ENCODE measurements around the gene MTURN.

The MTURN gene

GRCh38 chr7:30163231-30163894, 28.6 kb downstream of the MTURN start:
- no peak for DNase-seq

- DNase-seq, result no peak
These were observed 29.8 kb downstream of the MTURN start for GRCh38 chr7:30164567-30164966.

DNA sequence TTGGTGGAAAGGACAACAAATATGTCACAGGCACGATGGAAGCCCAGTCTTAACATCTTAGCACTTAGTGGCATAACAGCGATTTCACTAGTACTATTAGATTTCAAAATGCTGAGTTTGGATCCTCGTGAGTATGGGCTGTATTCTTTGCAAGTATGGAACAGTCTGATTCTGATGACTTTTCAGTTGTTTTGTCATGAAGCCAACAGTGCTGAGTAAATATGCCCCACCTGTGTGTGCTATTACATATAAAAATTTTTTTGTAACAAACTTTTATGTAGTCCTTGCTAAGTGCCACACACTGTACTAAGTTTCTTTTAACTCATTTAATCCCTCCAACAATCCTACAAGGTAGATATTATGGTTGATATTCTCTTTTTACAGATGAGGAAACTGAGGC, 30.8 kb downstream of the MTURN start:
- DNase-seq, result no peak

DNA sequence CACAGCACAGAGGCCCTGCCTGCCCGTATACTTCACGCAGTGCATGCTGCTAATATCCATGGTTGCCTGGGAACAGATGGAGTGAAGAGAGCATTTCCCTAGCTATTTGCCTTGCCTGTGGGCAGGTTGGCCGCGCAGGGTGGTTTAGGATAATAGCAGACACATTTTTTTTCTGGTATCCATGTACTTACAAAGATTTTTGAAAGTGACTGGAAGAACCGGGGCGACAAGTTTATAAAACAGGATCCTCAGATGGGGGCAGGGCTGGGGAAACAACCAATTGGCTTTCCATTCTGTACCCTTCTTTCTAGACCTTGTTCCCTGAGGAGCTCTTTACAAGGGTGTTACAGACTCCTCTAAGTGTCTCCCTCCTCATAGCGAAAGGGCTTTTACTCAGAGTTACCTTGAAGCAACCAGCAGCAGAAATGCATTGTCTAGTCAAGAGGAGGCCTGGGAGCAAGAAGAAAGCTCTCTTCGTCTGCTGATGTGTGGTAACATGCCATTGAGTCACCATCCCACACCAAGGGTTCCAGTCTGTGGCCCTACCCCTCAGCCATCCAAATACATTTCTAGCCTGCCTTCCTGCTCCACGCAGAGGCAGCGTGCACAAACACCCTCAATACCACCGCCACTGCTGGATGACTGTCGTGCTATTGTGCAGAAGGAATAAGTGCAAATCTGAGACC, 31.5 kb downstream of the MTURN start:
- DNase-seq, result no peak

GRCh38 chr7:30166841-30167235, 32.1 kb downstream of the MTURN start:
- DNase-seq, result no peak

DNA sequence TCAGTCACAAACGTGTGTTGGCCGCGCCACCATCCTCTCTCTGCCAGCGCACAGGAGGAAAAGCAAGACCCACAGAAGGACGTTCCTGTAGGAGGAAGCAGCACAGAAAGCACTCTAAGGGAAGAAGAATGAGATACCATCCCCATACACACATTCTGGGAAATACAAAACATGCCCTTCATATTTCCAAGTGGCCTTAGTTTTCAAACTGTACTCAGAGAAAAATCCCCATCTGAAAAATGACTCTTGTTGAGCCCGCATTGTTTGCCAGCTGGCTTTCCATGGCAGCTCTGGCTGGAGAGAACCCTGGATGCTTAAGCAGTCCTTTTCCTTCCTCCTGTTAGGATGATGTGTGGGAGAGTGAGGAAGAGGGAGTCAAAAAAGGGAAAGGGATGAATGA, 33.1 kb downstream of the MTURN start:
- DNase-seq, result no peak

DNA sequence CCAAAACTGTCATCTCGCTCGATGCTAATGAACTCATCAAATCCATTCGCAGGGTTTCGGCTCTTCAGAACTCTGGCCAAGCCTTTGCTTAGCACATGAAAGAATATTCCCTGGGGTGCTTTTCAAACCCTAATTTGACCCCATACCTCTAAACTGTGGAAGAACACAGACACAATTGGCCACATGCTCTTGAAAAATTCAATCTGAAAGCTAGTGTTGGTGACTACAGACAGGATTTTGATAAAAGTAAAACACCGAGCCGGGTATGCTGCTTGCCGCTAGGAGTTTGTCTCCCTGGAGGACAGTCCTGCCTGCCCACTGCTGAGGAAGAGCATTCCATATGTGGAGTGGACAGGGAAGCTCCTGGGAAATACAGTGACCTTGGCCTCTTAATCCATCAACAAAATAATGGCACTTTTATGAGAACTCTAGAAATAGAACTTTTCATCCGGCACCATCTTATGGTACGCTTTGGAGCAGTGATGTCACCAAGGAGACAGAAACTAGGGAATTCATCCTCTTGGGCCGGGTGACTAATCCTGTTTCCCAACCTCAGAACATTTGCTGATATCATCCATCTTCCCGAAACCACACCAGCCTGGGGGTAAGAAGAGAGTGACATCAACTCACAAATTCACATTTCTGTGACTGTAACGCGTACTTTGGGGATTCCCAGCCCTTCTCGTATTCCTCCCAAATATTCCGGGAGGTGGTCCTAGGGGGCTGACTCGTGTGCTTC, 34.2 kb downstream of the MTURN start:
- no peak for DNase-seq

DNA sequence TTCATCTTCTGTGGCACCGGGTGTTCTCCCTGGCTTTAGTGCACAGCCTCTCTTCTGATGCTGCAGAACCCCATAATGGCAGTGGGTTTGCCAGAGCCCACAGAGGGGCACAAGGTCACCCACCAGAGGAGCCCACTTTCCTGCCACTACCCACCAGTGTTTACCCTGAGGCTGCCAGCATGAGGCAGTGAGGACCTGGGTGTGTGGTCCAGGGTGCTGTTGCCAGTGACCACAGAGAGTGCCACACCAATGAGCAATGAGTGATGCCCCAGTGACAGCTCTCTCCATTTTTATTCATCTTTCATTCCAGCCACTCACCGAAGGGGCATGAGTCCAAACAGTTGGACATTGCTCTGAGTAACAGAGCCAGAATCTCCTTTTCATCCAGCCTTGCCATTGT, 34.8 kb downstream of the MTURN start:
- DNase-seq, result no peak

DNA sequence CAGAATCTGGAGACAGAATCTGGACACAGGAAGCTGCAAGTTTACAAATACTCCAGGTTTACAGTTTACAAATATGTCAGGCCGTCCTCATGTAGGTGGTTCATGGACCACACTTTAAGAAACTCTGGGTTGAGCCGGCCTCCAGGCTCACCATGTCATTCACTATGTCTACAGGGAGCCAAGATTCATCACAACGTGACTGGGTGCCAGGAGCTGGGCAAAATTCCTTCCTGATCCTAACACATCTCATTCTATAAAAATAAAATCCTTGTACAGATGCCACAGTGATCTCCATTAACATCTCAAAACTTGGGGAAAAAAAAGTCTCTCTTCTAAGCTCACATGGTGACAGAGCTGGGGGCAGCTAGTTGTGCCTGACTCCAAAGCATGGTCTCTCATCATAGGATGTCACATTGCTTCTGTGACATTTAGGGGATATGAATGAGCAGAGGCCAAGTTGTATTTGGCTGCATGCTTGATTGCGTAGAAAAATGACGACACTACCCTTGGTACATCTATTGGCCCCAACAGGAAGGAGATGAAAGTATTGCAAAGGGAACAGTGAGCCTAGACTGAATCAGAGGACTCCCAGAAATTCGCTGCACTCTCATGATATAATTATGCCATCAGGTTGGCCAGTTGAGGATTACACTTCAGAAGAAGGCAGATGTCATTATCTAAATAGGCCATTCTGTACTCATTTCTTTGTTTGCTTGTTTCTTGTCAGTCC, 35.9 kb downstream of the MTURN start:
- DNase-seq, result no peak

GRCh38 chr7:30171766-30172447, 37.1 kb downstream of the MTURN start:
- no peak for DNase-seq

- no peak for DNase-seq
These were observed 37.7 kb downstream of the MTURN start for GRCh38 chr7:30172451-30172850.

GRCh38 chr7:30173058-30173897, 38.5 kb downstream of the MTURN start:
- no peak for DNase-seq

- DNase-seq, result no peak
These were observed 40.4 kb downstream of the MTURN start for GRCh38 chr7:30175180-30175579.

GRCh38 chr7:30175636-30176147, 40.9 kb downstream of the MTURN start:
- no peak for DNase-seq

DNA sequence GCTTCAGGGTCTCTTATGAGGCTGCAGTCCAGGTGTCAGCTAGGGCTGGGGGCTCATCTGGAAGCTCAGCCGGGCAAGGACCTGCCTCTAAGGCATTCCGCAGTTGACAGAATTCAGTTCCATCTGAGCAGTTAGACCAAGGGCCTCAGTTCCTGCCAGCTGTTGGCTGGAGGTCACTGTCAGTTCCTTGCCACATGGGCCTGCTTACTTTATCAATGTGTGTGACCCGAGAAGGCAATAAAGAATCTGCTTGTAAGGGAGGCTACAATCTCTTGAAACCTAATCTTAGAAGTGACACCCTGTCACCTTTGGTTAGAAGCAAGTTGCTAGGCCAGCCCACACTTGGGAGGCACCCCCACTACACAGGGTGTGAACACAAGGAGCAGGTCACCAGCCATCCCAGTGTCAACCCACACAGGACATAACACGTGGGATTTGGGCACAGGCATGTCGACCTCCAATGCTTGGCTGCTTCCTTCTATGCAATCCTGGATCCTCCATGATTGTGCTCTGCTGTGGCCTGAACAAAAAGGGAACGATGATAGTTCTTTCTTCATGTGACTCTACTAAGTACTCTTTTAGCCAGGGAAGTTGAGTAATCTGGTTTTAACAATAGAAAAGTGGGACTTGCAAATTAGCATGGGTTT, 41.8 kb downstream of the MTURN start:
- no peak for DNase-seq

DNA sequence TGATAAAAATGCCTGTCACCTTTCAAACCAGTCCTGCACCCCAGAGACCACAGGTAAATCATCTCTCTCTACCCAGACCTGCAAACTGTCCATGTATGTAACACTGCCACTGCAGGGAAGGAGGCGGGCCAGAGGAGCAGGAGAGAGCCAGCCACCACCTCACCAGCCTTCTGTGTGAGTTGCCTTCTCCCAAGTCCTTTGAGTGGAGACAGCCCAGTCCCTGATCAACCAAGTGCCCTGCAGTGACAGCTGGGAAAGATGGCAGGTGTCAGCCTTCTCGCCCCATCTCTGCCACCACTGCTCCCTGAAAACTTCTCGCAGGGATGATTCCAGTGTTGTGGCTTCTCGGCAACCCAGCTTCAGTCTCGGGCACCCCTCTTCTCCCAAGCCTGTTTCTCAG, 42.4 kb downstream of the MTURN start:
- no peak for DNase-seq

DNA sequence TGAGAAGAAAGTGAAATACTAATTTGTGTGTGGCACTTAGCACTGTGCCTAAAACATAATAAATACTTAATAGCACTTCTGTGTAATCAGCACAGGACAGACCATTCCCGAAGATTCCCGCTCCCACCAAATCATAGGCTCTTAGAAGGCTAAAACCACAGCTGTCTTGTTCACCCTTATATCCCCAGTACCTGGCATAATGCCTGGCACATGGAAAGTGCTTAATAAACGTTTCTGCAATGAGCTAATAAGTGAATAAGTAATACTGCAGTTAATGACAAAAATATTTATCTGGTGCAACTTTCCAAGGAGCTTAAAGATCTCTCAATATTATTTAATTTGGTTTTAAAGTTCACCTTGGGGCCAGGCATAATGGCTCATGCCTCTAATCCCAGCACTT, 43.2 kb downstream of the MTURN start:
- no peak for DNase-seq

GRCh38 chr7:30178748-30179436, 44.1 kb downstream of the MTURN start:
- no peak for DNase-seq

GRCh38 chr7:30180718-30181117, 45.9 kb downstream of the MTURN start:
- no peak for DNase-seq

GRCh38 chr7:30181211-30181610, 46.4 kb downstream of the MTURN start:
- DNase-seq, result no peak

Measured in activated CD4-positive, alpha-beta T cell treated with anti-CD3 and anti-CD28 coated beads, Interleukin-2, amount 50 U/mL, for 4 hours (primary cell).